Measurements from ENCODE around the gene TMSB4X.

The TMSB4X gene

DNA sequence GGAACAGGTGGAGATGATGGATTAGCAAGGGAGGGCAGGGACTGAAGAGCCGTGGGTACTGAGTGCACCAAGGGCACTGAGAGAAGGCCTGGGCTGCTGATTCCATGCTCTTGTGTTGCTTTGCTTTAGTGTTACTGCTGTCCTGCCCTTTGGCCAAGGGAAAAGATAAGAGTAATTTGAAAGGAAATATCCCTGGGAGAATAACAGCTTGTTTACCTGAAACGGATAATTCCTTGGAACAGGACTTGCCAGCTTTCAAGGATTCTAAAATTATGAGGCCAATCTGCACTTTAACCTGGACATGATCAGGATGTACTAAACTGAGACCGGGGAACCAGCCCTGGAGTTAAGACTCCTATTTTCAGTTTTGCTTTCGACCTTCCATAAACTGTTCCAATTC is 49.1 kb downstream of the TMSB4X start:
- DNase-seq (ENCODE audit: low read depth, low spot score), result no peak

DNA sequence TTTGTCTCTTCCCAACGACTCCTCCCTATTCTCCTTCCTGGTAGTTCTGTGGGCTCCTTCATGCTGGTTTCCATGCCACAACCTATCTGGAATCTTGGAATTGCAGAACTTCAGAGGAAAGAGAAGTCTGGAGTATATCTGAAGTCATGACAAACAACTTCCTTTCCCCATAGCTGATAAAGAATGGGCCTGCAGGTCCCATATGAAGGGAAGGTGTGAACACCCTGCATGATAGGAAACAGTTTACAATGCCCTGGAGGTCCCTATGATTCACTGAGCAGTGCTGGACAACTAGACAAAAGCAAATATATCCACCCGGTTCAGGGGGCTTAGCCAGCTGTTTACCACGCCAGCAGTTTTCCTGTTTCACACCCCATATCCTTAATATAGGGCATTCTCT is 50.1 kb downstream of the TMSB4X start:
- DNase-seq (ENCODE audit: low read depth, low spot score), result no peak

Data from astrocyte of the hippocampus (primary cell).